HCT116 (cell line): ENCODE data around the gene SLC22A8.

ENCODE experiments used
- ATF3 ChIP-seq: IDR thresholded peaks from 2 replicates; pipeline ENCODE4 v1.6.1; 2012
- CTCF ChIP-seq, 3 experiments: fragments of 200-600 bp in 1 of 3; sonication (generic) in 1 of 3; IDR thresholded peaks in 2 of 3; conservative IDR thresholded peaks in 1 of 3; 2 replicates each; pipeline ENCODE4 v1.5.1; 2012 to 2017; ENCODE audit warnings: low read depth in 2 of 3, low read length in 2 of 3, antibody characterized with exemption in 1 of 3, borderline replicate concordance in 1 of 3, control low read depth in 1 of 3, mild to moderate bottlenecking in 1 of 3, mixed read lengths in 1 of 3, mixed run types in 1 of 3, moderate library complexity in 1 of 3; ENCODE audit not compliant: insufficient read depth in 1 of 3
- EZH2 ChIP-seq: fragments of 200-600 bp; sonication (generic); IDR thresholded peaks from 2 replicates; pipeline ENCODE4 v1.6.1; 2017; ENCODE audit warnings: antibody characterized with exemption, mixed run types
- MAX ChIP-seq: IDR thresholded peaks from 2 replicates; pipeline ENCODE4 v1.6.1; 2012
- POLR2A ChIP-seq: IDR thresholded peaks from 2 replicates; pipeline ENCODE4 v1.7.0; 2011; ENCODE audit warnings: borderline replicate concordance; ENCODE audit not compliant: insufficient read depth, insufficient read length; ENCODE audit errors: extremely low read depth
- POLR2AphosphoS5 ChIP-seq: IDR thresholded peaks from 2 replicates; pipeline ENCODE4 v1.6.1; 2011; ENCODE audit warnings: mild to moderate bottlenecking, low read depth, low read length, moderate library complexity
- RAD21 ChIP-seq: IDR thresholded peaks from 2 replicates; pipeline ENCODE4 v1.6.1; 2012; ENCODE audit warnings: low read depth, mild to moderate bottlenecking
- REST ChIP-seq: IDR thresholded peaks from 2 replicates; pipeline ENCODE4 v1.6.1; 2012; ENCODE audit warnings: low read depth
- SIN3A ChIP-seq: IDR thresholded peaks from 2 replicates; pipeline ENCODE4 v1.6.1; 2012; ENCODE audit warnings: low read depth
- SP1 ChIP-seq: IDR thresholded peaks from 2 replicates; pipeline ENCODE4 v1.6.1; 2012; ENCODE audit warnings: low read depth
- YY1 ChIP-seq: IDR thresholded peaks from 2 replicates; pipeline ENCODE4 v1.6.1; 2011; ENCODE audit warnings: low read length, low read depth, moderate library complexity, mild to moderate bottlenecking; ENCODE audit not compliant: insufficient replicate concordance; ENCODE audit errors: extremely low read depth
- ZFX ChIP-seq: fragments of 450-650 bp; IDR thresholded peaks from 2 replicates; pipeline ENCODE4 v1.6.1; 2017

GRCh38 chr11:62984451-62984991 lies 31.1 kb downstream of the SLC22A8 start, which contains the start of gene SLC22A6:
- no peak for TF ChIP-seq ATF3
- no peak for TF ChIP-seq YY1
- TF ChIP-seq POLR2AphosphoS5 = no peak
- no peak for TF ChIP-seq EZH2
- TF ChIP-seq RAD21 = no peak
- no peak for TF ChIP-seq CTCF (IDR thresholded peaks at IDR 0.05 in 2 of 3, conservative IDR thresholded peaks at IDR 0.05 in 1 of 3; ENCODE audit: borderline replicate concordance in 1 of 3, insufficient read depth in 1 of 3, low read depth in 2 of 3, low read length in 2 of 3)
- TF ChIP-seq POLR2A = no peak
- TF ChIP-seq SIN3A = no peak
- no peak for TF ChIP-seq MAX
- TF ChIP-seq SP1 = no peak
- no peak for TF ChIP-seq ZFX
- TF ChIP-seq REST = no peak
